Stimulated activated CD4-positive, alpha-beta T cell treated with anti-CD3 and anti-CD28 coated beads, Interleukin-2, amount 100 ng/mL, for 48 hours (primary cell): Measurements from ENCODE around the gene LIMS4.
"Not testable (repeated sequence)": the region's sequence is repeated elsewhere in the genome, so short reads cannot be mapped to it uniquely, and the experiment has no call there.

ENCODE experiments used
- DNase-seq, 2 donors: peaks; one replicate each; pipeline ENCODE4 v3.0.0-alpha.2; 2020

Gene LIMS4, protein sequence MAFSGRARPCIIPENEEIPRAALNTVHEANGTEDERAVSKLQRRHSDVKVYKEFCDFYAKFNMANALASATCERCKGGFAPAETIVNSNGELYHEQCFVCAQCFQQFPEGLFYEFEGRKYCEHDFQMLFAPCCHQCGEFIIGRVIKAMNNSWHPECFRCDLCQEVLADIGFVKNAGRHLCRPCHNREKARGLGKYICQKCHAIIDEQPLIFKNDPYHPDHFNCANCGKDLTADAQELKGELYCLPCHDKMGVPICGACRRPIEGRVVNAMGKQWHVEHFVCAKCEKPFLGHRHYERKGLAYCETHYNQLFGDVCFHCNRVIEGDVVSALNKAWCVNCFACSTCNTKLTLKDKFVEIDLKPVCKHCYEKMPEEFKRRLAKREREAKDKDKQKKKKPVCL

GRCh38 chr2:110472171-110473058 is at the start of gene LIMS4:
Gene LIMS4 (minus strand): TSS chr2:110472816. CDS start chr2:110472778, 38 bp downstream.
- not testable (repeated sequence) for DNase-seq

DNA sequence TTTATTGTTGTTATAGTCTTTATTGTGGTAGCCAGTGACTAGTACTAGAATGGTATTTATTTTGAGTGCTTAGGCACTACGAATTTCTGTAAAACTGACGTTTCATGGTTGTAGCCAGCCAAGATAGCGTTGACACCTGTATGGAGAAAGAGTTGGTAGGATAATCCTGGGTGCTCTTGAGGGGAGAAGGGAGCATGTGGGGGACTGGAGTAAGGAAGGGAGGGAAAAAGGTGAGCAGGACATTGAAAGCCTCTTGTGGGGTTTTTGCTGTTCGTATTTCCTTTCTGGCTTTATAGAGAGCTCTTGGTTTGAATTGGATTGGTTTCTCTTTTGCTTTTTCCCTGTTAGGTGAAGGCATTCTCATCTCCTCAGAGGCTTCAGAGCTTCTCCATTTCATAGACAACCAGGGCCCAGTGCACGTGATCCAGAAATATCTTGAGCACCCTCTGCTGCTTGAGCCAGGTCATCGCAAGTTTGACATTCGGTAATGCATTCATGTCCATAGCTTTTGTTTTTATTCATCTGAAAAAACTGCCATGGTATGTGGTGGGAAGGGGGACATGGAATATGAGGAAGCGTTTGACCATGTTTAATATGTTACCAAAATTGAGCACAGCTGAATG is 27.2 kb upstream of the LIMS4 start:
- DNase-seq: not testable (repeated sequence)

GRCh38 chr2:110496027-110496426 is 23.4 kb upstream of the LIMS4 start:
- not testable (repeated sequence) for DNase-seq

DNA sequence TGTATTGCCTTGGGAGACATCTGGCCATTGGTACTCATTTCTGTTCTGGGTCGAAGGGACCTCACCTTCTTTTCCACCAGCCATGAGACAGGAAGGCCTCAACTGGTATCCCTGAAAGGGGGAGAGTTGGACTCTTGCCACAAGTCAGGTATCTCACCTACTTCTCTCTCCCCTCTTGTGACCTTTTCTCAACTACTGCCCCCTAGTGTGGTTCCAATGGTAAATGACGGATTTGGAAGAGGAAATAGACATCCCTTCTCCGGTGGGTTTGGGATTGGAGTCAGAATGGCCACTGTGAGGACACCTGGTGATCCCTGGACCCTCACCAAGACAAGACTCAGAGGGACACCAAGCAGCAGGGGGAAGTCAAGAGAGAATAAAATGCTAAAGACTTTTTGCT is 21.9 kb upstream of the LIMS4 start:
- DNase-seq: not testable (repeated sequence)

GRCh38 chr2:110488991-110489390 is 16.4 kb upstream of the LIMS4 start:
- DNase-seq: not testable (repeated sequence)

- not testable (repeated sequence) for DNase-seq
Measured at GRCh38 chr2:110482697-110483096, 10.1 kb upstream of the LIMS4 start.

GRCh38 chr2:110481200-110481599 is 8.6 kb upstream of the LIMS4 start:
- not testable (repeated sequence) for DNase-seq

DNA sequence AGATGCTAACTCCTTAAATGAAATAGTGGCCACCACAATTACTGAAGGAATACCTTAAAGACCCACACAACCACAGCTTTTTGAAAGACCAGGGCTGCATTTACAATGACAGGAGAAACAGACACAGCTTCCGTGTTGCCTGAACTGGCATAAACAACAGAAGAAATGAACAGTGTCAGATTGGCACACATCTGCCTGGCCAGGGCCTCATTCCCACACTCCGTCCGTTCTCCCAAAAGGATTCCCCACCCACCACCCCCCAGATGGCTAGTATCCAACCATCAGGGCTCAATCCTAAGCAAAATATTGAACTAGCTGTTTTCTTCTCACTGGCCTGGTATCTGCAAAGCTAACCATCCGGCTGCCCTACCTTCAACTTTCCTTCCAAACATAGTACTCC is 7.5 kb upstream of the LIMS4 start:
- not testable (repeated sequence) for DNase-seq

GRCh38 chr2:110477370-110477769 is 4.8 kb upstream of the LIMS4 start:
- not testable (repeated sequence) for DNase-seq

DNA sequence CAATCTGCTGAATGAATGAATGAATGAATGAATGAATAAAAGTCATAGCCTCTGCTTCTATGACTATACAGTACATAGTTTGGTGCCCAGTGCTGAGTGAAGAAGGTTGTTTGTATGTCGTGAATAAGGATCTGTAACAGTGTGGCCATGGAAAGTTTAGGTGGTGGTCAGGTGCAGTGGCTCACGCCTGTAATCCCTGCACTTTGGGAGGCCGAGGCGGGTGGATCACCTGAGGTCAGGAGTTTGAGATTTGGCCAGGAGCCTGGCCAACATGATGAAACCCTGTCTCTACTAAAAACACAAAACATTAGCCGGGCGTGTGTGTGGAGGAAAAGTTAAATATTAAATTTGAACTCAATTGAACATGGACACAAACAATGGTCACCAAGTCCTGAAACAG is 4.3 kb upstream of the LIMS4 start:
- not testable (repeated sequence) for DNase-seq

GRCh38 chr2:110475627-110476359 is 3.2 kb upstream of the LIMS4 start:
- DNase-seq: not testable (repeated sequence)

DNA sequence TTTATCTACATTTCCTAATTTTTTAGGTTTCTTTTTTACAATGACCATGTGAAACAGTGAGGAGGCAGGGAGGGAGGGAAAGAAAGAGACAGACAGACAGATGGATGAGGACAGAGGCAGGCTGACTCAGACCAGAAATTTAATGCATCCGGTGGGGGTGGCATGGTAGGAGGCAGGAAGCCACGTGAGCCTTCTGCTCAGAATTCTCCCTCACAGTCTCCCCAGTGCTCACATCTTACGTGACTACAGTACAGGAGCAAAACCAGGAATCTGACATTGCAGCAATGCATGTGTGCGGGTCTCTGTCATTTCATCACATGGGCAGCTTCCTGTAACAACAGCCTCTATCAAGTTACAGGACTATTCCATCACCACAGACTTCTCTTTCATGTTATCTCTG is 2.3 kb upstream of the LIMS4 start:
- DNase-seq: not testable (repeated sequence)

GRCh38 chr2:110473059-110473358 is 393 bp upstream of the LIMS4 start:
- DNase-seq: not testable (repeated sequence)

DNA sequence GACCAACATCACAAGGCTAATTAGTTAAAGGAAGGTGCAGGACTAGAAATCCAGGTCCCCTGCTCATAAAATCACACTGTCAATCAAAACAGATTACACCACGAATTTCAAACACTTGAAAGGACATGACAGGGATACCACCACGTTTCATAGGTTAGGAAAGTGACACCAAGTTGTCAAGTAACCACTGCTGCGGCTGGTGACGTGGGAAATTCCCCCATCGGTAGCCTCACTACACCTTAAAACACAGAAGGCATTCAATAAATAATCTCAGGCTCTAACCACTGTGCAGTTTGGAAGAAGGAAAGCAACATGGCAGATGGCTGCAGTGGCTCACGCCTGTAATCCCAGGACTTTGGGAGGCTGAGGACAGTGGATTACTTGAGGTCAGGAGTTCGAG is 3.7 kb downstream of the LIMS4 start:
- not testable (repeated sequence) for DNase-seq

DNA sequence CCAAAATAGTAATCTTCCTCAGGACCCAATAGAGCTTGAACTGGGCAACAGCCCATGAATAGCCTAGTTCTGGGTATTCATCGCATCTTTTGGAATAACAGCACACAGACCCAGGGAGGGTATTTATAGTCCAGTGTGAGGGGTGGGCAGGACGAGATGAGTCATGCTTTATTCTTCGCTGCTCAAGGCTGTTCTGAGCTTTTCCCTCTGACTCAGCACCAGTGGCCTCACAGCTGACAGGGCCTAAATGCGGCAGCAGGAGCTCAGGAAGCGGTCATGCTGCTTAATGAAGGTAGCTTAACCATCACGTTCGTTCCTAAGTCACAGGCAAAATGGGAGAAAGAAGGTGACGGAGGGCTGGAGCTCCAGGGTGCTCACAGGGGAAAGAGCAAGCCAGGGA is 7.3 kb downstream of the LIMS4 start:
- not testable (repeated sequence) for DNase-seq

- not testable (repeated sequence) for DNase-seq
Measured at GRCh38 chr2:110462458-110462857, 10.2 kb downstream of the LIMS4 start.

DNA sequence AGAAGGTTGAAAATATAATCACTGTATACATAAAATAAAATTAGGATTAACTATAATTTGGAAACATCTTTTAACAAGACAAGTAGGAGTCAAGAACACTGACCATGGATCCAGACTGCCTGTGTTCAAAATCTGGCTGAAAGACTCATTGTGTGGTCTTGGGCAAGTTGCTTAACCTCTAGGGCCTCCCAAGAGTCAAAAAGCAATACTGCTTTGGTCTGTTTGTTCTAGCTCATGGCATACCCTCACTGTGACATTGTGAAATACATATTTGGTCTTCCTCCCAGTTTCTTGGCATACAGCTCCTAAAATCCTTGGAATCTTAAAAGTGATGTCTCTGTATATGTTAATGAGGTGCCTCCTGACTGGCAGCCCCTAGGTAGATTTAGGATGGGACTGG is 12.3 kb downstream of the LIMS4 start:
- DNase-seq: not testable (repeated sequence)

GRCh38 chr2:110457214-110457590 is 15.4 kb downstream of the LIMS4 start:
- not testable (repeated sequence) for DNase-seq

DNA sequence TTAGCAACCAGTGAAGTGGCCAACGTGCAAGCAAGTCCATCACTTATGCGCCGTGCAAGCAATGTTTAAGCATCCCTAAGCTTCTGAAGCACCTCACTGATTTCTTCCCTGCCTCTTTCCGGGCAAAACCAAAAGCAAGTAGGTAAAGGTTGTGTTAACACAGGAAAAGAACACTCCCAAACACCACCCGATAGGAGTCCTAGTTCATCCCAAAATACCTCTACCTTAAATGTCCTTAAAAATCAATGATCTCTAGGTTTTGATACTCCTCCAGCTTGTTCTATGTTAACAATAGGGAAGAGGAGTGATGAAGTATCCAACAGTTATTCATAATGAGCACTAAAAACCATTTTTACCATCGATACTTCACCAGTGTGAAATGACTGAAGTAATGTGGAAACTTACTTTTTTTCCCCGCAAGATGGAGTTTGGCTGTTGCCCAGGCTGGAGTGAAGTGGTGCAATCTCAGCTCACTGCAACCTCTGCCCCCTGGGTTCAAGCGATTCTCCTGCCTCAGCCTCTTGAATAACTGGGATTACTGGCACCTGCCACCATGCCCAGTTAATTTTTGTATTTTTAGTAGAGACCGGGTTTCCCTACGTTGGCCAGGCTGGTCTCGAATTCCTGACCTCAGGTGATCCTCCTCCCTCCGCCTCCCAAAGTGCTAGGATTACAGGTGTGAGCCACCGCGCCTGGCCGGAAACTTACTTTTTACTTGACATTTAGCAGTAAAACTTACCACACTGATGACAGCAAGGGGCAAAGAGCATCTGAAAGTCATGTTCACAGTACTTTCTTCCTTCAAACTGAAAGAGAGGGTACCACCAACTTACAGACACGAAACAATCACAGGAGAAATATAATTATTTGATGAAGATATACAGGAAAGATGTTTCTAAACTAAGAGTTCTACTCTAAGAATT is 16.1 kb downstream of the LIMS4 start:
- not testable (repeated sequence) for DNase-seq

- not testable (repeated sequence) for DNase-seq
Measured at GRCh38 chr2:110455080-110455670, 17.4 kb downstream of the LIMS4 start.

- not testable (repeated sequence) for DNase-seq
Measured at GRCh38 chr2:110450951-110451350, 21.7 kb downstream of the LIMS4 start.
